HG02885 (cell line): Measurements from ENCODE around the gene MGAM2.
"Not testable (repeated sequence)": the region's sequence is repeated elsewhere in the genome, so short reads cannot be mapped to it uniquely, and the experiment has no call there.

Source experiments
- ATAC-seq: cut with Tn5 transposase; IDR thresholded peaks from one replicate; pipeline ENCODE4 v1.9.1; 2021; ENCODE audit warnings: mild to moderate bottlenecking; ENCODE audit not compliant: unreplicated experiment, poor library complexity

MGAM2 gene

DNA sequence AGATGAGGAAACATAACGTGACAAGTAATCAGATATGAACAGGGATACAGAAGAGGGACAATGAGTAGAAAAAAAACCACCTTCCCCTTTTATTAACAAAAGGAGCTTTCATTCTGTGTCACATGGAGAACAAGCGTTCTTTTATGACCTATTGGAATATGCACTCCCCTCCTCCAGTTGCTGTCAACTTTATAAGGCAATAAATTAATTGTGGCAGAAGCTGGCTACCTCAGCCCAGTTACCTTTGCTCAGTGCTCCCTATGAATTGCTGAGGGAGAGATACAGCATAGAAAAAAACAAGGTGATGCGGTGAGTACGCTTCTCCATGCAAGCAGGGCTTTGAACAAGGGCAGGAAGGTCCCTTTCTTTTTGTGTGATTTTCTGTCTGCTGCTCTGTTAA, at the start of gene MGAM2:
TSS of gene MGAM2 (plus strand) at position 220 of the 400 bp plus-strand sequence. CDS start 5,156 bp downstream, outside the sequence.
- no peak for ATAC-seq

DNA sequence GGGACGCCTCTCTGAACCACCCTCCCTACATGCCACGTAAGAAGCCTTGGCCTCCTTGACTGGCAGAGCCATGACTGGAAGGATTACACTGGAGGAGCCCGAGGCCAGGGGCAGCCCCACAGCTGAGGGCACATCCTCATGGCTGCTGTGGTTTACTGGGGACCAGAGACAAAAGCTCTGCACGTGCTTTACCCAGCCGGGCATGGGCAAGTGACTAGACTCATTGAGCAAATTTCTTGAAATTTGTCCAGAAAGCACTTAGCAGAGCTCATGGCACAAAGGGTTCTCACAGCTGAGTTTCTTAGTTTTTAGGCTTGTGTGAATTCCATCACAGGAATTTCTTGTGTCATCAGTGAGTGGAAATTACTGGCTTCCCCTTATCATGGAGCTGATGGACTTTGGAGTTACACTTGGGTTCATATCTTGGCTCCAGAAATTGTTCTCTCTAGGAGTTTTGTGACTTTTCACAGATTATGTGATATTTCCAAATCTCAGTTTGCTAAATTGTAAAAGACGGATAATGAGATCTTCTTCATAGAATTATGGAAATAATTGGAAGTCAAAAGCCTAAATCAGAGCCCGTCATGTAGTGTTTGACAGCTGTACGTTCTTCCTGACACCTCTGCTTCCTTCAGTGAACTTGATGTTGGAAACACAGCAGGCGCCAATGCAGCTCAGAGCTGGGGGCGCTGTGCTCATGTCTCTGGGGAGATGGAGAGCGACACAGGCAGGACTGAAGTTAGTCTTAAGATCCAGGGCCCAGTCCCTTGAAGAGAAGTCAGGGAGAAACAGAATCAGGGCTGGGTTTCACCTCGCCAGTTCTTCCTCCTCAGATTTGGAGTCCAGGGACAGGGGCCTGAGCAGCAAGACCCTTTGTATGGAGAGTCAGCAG, 47.7 kb upstream of the MGAM2 start:
- ATAC-seq, result no peak

DNA sequence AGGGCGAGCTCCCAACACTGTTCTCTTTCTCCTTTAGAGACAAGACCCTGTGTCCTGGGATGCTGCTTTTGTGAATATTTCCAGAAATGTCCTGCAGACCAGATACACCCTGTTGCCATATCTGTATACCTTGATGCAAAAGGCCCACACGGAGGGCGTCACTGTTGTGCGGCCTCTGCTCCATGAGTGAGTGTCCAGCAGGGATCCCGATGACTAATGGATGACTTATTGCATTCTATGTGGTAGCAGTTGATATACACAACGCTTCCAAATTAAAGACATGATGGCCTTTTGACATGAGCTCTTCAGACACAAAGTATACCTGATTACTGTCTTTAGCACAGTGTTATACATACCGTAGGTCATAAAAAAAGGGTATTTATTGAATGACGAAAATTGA, 45.0 kb upstream of the MGAM2 start:
- no peak for ATAC-seq

DNA sequence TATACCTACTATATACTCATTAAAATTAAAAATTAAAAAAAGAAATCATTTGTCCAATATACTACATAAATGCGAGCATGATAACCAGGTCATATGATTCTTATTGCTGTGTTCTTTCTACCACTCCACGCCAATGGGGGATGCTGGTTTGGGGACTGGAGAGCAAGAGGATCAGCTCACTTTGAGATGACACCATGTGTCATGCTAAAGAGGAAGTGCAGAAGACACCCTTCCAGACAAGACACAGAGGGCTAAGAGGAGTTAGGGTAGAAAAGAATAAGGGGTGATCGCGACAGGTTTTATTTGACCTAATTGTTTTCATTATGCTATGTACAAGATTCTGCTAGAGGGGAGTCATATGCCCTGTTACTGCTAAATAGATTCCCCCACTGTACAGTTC, 33.8 kb upstream of the MGAM2 start:
- no peak for ATAC-seq

DNA sequence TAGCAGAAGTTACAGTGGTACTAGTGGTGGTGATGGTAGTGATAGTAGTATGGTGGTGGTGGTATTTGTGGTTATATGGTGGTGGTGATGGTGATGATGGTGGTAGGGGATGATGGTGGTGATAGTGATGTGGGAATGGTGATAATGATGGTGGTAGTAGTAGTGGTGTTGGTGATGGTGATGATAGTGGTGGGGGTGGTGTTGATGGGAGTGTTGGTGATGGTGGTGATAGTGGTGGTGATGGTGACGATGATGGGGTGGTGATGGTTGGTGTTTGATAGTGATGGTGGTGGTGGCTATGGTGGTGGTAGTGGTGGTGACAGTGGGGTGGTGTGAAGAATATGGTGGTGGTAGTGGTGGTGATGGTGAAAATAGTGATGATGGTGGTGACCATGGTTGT, 27.9 kb upstream of the MGAM2 start:
- no peak for ATAC-seq

GRCh38 chr7:142085428-142085827, 26.1 kb upstream of the MGAM2 start:
- no peak for ATAC-seq

- ATAC-seq, result no peak
Observed at GRCh38 chr7:142088022-142088714, 23.4 kb upstream of the MGAM2 start.

DNA sequence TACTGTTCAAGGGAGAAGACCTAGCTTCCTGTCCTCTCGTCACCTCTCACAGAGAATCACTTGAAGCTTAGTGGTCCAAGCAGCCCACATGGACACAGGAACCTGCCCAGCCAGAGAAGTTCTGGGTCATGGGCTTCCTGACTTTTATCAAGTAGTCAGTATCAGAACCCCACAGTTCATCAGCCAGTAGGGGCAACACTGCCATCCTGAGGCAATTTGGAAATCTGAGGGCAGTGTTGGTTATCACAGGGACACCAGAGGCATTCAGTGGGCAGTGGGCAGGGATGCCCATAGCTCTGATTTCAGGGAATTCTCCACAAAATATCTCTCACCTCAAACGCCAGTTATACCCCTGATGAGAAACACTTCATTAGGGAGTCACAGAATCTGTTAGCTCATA, 22.5 kb upstream of the MGAM2 start:
- ATAC-seq, result no peak

DNA sequence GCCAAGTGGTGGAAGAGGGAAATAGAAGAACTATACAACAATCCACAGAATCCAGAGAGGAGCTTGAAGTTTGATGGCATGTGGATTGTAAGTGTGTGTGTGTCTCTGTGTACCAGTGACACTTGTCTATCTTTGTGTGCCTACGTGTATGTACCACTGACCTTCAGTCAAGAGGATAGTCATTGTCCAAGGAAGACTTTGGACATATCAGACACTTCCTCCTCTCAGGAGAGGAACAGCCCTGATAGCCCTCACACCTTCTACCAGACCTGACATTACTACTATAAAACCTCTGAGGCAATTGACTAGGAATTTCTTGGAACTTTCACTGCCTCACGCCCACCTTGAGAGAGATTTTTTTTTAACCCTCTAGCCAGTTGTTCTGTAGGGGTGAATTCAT, 19.6 kb upstream of the MGAM2 start:
- no peak for ATAC-seq

DNA sequence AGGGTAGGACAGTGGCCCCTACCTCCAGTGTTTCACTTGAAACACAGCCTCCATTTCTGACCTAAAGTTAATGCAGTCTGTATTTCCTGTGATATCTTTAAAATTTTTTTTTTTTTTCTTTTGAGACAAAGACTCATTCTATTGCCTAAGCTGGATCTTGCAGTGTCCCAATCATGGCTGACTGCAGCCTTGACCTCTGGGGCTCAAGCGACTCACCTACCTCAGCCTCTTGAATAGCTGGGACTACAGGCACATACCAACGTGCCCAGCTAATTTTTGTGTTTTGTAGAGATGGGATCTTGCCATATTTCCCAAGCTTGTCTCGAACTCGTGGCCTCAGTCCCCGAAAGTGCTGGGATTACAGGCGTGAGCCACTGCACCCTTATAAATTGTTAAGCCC, 16.7 kb upstream of the MGAM2 start:
- ATAC-seq, result no peak

GRCh38 chr7:142097571-142097970, 13.9 kb upstream of the MGAM2 start:
- no peak for ATAC-seq

GRCh38 chr7:142098004-142098403, 13.5 kb upstream of the MGAM2 start:
- no peak for ATAC-seq

DNA sequence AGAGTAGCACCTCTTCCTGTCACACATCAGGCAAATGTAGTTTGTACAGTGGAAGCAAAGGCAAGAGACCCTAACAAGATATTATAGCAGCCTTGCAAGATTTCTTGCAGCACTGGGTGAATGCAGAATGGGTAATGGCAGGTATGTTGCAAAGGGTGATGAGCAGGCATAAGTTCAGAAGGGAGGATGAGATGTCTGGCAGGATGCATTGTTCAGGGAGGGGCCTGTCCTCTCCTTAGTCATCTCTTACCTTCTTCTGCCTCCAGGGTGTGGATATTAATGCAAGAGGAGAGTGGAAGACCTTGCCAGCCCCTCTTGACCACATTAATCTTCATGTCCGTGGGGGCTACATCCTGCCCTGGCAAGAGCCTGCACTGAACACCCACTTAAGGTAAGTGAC, 12.2 kb upstream of the MGAM2 start:
- ATAC-seq, result not testable (repeated sequence)

DNA sequence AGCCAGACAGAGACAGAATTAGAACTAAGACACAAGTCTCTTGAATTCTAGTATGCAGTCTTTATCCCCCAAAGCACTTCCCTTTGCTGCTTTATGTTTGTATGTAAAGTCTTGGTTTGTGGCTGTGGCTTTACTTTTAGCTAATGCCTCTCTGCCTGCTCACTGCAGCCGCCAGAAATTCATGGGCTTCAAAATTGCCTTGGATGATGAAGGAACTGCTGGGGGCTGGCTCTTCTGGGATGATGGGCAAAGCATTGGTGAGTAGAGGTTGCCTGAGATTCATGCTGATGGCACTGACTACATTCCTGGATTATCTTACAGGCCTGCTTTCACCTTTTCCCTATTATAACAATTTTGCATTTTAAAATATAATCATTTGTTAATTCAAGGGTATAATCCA, 10.9 kb upstream of the MGAM2 start:
- no peak for ATAC-seq

DNA sequence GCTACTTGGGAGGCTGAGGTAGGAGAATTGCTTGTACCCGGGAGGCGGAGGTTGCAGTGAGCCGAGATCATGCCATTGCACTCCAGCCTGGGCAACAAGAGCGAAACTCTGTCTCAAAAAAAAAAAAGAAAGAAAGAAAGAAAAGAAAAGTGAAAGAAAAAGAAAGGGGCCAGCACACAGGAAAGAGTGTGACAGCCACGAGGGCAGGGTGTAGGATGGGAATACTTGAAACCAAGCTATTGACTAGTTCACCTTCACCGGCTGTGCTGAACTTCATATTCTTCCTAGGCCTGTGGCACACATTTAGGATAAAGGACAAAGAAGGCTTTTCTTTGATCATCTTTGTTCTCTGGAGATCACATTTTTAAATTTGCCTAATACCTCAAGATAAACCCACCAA, 9.7 kb upstream of the MGAM2 start:
- not testable (repeated sequence) for ATAC-seq

DNA sequence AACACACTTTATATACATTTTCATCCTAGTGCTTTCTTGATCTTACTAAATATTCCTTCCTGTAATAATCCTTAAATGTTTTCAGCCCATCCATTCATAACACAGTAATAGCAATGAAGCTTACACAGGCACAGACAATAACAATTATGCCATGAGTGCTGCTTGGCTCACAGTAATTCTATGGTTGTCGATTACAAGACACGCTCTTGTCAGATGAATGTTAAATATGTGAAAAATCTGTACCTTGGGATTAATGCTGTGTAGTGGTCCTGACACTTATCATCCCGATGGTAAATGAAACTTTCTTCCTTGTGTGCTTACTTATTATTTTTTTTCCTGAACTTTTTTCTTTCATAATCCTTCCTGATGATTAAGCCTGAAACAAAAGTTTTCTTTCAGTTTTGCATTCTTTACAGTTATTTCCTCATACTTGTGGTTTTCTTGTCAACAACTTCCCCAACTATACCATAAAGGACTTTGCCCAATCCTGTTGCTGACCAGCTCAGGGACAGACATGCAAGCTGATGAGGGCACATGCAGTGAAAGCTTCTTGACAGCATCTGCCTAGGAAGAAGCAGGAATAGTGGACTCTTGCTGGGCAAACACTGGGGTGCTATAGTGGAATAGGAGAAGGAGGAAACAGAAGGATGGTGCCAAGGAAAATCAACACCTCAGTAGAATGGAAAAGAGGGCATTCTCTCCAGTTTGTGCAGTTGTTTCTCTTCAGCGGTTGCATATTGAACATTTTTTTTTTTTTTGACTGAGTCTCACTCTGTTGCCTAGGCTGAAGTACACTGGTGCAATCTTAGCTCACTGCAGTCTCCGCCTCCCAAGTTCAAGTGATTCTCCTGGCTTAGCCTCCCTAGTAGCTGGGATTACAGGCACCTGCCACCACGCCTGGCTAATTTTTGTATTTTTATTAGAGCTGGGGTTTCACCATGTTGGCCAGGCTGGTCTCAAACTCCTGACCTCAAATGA, 6.7 kb upstream of the MGAM2 start:
- ATAC-seq, result no peak

GRCh38 chr7:142108728-142109505, 2.6 kb upstream of the MGAM2 start:
- ATAC-seq, result no peak

DNA sequence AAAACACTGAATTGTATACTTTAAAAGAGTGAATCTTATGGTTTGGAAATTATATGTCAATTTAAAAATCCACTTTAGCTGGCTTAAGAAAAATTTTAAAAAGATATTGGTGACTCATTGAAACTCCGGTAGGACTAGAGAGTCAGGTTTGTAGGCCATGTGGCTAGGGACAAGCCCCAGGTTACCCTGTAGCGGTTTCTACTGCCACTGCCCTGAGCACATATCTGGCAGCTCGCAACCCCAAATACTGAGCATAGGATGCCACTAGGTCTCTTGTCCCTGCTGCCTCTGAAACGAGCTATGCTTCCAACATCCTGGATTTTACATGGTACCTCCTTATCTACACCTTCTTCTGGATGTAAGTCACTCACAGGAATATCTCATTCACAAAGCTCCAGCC, 1.4 kb upstream of the MGAM2 start:
- ATAC-seq, result no peak

- no peak for ATAC-seq
Observed at GRCh38 chr7:142110638-142111037, 880 bp upstream of the MGAM2 start.

GRCh38 chr7:142112086-142112485, 568 bp downstream of the MGAM2 start:
- no peak for ATAC-seq
